Hippocampal formation (tissue), 2 donors: ENCODE results near the gene C1QL2.

ENCODE experiments used
- DNase-seq, 2 donors: peaks; one replicate each; lab custom pipeline; 2025; lab: John Stamatoyannopoulos, UW

Gene C1QL2

DNA sequence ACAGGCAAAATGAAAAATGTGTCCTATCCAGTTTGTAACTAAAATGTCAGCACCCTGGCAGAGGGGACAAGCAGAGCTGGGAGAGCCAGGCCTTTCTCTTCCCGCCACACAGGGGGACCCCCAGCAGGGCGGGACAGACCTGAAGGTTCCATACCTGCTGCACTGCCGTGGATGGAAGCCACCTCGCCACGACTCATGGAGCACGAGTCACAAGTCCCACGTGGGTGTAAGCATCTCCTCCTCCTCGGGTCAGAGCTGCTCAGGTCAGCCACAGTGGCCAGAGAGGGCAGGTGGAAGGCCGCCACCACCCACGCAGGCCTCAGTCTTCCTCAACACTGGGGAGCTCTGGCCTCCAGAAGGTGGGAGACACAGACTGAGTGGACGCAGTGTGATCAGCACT lies 21.0 kb downstream of the C1QL2 start:
- DNase-seq: no peak

DNA sequence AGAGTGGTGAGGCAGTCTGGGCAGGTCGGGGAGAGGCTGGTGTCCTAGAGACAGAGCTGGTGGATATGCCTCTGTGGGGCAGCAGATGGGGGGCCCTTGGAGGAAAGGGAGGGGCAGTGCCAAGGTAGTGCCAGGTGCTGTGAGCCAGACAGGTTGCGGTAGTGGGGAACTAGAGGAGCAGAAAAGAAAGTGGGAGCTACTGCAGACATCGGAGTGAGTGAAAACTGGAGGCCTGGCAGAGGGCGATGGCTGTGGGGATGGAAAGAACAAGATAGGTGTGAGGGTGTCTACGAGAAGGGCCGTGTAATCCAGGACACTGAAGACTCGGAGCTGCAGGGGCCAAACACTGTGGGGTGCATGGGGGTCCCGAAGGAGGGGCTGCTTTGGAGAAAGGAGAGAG lies 21.7 kb downstream of the C1QL2 start:
- no peak for DNase-seq

DNA sequence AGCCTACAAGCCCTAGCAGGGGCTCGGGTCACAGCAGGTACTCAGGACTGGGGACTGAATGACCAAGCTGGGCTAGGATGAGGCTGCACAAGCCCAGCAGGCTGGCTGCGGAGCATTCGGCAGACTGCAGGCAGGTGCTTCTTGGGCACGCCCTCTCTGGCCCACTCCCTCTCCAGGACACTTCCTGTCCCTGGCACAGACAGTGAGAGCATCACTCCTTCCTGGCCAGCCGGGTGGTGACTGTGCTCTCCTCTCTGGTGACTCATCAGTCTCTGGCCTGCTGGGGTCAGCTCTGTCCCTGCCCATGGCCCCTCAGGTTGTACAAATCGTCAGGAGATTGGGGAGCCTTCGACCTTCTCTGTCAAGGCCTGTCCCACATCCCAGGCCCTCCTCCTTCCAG lies 22.5 kb downstream of the C1QL2 start:
- no peak for DNase-seq

DNA sequence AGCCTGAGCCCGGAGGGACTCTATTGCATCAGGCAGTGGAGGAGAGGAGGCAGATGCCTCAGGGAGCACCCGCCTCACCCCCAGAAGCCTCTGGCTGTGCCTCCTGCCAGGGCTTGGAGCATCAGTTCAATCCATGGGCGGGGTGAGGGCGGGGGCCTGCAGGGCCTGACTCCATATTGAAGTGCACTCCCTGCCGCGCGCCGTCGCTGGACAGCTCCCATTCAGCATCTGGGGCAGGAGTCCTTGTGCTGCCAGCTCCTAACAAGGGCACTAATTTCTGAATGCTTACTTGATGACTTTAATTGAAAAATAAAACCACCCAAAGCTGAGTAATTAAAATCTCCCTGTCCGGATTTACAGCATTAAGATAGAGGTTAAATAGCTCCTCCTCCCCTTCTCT lies 23.8 kb downstream of the C1QL2 start:
- no peak for DNase-seq

DNA sequence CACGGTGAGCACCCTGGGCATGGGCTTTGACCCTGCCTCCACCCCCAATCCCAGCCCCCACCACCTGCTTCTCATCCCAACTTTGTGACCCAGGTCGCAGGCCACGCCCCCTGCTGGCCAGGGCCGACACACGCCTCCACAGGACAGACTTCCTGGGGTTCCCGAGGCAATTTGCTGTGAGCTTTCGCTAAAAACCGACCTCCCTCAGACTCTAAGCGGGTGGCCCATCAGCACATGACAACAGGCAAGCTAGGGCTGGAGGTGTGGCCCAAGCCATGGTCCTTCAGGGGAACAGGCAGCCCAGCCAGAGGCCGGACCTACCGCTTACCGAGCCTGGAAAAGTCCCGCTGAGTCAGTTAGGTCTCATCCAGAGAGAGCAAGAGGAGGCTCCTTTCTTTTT lies 31.9 kb downstream of the C1QL2 start:
- DNase-seq: no peak

DNA sequence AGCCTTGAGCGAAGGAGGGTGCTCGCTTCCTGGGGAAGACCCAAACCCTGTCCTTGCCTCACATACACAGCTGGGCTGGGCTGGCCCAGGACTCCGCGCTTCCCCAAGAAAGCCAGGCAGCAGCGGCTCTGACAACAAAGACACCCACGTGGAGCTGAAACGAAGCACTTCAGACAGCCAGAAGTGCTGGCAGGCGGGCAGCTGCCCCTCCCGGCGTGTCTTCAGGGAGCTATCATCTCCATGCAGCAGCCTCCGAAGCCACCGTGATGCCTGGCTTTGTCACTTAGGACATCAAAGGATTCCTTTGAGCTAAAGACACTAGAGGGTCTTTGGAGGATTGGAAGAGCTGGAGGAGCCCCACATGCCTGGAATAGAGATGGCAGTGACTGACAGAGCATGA lies 35.2 kb downstream of the C1QL2 start:
- DNase-seq: no peak

DNA sequence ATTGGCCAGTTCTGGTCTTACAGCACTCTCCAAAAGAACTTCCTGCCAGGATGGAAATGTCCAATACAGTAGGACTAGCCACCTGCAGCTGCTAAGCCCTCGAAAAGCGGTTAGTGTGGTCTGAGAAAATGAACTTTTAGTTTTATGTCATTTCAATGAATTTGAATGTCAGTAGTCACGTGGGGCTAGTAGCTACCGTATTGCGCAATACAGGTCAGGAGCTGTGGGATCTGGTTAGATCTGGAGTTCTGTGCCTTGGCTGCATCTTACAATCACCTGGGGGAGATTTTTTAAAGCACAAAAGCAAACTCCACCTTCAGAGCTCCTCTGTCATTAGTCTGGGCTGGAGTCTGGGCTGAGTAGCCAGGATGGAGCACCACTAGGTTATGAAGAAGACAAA lies 35.9 kb downstream of the C1QL2 start:
- no peak for DNase-seq

DNA sequence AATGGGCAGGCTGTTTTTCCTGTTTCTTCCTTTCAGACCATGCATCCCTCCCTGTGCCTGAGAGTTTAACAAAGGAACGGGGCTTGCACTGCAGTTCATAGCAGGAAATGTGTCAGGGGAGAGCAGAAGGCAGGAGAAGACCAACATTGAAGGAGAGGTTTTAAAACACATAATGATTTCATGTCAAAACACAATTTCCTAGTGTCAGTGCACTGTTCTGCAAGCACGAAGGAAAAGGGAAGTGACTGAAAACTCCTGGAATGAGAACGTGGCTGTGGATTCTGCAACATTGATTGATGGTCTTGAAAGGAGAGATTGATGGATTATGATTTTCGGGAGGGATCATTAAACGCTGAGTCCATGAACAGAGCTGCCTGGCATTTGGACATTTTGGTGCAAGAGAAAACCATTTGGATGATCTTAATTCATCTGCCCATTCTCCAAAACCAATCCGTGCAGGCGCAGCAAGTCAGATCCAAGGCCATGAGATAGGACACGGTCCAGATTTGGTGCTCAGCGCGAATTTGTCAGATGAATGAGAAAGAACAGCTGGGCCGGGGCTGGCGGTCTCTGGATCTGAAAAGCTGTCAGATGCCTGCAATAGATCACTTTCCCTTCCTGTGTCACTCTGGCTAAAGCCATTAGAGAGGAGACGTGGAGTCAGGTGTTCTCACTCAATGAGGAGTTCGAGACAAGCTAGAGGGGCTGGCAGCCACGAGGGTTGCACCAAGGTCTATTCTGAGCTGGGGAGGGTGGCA lies 38.4 kb downstream of the C1QL2 start:
- DNase-seq: no peak

DNA sequence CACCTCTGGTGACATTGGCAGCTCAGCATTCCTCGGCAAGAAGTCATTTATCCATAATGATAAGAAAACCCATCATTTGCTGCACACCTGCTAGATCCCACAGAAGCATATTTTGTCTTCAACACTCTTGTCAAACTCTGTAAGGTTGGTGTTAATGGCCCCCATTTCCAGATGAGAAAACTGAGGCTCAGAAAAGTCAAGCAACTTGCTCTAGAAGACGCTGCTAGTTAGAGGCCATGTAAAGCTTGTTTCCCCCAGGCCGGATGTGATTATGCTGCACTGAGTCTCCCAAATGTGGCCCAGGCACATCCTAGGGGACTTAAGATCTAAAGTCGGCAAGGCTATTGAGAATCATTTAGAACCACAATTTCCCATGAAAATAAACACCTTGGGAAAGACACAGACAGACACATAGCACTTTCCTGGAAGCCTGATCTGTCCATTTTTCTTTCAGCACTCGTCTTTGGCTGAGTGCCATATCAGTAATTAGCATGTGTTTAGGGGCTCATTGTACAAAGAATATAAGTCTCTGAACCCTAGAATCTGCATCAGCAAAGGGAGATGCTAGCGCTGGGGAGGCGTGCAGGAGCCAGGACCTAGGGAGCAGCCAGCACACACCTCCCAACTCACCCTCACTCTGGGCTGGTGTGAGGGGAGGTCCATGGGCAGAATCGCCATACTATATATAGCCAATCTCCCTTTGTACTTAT lies 39.3 kb downstream of the C1QL2 start:
- DNase-seq: no peak

DNA sequence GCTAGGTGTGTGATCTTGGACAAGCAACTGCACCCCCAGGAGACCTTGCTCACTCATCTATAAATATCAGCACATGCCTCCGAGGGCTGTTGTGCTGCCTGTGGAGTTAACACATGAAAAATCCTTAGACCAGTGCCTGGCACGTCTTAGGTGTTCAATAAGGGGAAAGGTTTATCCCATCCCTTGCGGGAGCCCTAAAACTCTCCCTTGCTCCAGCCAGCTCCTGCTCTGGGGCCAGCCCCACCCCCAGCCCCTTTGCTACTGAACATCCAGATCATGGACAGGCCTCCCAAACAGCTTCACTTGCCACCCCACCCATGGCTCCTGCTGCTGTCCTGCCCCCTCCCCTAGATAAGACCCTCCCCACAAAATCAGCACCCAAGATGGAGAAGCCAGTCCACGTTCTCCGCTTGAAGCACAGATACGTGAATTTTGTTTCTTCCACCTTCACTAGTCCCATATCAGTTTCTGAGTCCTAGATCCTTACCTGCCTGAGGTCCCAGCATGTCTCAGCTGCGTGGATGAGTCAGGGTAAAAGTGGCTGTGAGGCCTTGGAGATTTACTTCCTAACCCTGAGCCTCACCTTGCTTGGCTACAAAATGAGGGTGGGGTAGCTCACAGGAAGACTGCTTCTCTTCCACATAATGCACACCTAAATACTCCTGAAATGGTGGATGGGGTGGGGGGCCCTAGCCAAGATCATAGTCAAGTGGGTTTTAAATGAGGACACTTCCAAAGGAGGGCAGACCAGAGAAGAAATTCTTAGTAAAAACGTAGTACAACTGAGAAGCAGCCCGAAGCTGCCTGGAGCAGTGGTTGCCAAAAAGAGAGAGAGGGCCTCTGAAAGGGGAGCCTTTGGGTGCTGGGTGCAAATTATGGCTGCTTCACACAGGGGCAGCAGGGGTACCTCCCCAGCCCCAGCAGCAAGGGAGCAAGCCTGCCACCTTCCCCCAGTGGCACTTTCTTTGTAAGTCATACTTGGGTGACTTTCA lies 40.4 kb downstream of the C1QL2 start:
- DNase-seq: no peak

DNA sequence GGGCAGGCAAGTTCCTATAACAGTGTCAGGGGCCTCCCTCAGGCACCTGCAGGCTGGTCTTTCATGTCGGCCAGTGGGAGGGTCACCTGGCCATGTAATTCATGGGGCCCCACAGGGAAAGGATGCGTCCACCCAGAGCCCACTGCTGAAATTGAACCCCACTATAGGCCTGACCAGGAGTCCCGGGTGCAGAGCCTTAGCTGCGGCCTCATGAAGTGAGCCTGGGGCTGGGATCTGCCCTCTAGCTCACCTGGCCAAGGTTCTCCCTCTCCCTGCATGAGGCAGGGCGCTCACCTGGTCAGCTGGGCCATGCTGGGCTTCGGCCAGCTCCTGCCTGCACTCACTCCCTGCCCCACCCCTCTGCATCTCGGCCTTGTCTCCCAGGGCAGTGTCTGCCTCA lies 41.1 kb downstream of the C1QL2 start:
- no peak for DNase-seq

DNA sequence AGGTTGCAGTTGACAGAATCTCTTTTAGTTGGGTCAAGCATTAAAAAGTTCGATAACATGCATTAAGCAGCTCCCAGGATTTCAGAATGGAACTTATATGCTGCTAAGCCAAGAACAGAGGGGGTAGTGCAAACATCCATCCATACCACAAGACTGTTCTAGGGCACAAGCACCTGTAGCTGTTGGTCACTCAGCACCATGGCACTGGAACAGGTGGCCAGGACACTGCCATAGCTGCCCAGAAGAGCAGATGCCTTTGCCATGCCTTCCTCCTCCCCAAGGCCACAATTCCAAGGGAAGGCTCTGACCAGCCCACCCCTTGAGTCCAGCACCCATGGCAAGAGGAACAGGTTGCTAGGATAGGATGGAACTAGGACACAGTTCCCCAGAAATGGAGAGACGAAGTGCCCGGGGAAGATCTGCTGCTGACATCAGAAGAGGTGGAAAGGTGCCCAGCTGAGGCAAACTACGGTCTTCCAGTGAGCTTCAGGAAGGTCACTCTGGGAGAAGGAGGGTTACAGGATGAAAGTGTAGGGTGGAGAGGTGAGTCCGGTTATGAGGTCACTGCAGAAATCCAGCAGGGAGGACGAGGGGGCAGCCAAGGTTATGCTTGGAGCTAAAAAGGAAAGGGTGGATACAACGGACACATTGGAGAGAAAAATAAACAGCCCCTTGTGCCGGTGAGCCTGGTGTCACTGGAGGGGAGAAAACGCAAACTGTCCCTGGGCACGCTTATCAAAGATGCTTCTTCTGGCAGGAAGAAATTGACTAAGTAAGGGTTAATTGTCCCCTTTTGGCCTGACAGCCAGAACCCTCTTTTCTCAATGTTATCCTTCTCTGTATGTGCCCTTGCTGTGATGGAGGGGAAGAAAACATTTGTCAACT lies 41.9 kb downstream of the C1QL2 start:
- no peak for DNase-seq

DNA sequence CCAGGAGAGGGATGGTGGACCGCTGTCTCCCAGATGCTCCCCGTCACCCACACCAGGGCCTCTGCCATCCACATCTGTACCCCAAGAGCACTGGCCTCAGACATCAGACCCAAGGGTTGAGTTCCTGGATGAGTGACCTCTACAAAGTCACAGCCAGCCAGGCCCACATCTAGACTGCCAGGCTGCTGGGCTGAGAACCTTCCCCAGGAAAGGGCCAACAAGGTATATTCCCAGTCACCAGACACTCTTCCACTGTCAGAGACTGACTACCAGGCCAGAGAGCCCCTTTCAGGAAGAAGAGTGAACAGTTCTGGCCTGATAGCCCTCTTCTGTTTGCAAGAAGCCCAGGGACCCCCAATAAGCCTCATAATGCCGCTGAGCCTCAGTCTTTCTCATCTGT lies 44.3 kb downstream of the C1QL2 start:
- DNase-seq: no peak

DNA sequence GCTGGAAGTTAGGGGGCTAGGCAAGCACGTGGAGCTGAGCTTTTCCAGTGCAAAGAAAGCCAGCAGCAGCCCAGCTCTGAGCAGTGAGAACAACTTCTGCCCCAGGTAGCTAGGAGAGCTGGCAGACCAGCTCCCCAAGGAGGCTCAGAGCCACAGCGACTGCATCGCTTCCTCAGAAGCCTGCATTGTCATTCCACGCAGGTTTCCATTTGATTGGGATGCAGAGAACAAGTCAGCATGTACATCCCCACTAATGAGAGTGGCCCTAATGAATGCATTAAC lies 45.1 kb downstream of the C1QL2 start:
- no peak for DNase-seq

DNA sequence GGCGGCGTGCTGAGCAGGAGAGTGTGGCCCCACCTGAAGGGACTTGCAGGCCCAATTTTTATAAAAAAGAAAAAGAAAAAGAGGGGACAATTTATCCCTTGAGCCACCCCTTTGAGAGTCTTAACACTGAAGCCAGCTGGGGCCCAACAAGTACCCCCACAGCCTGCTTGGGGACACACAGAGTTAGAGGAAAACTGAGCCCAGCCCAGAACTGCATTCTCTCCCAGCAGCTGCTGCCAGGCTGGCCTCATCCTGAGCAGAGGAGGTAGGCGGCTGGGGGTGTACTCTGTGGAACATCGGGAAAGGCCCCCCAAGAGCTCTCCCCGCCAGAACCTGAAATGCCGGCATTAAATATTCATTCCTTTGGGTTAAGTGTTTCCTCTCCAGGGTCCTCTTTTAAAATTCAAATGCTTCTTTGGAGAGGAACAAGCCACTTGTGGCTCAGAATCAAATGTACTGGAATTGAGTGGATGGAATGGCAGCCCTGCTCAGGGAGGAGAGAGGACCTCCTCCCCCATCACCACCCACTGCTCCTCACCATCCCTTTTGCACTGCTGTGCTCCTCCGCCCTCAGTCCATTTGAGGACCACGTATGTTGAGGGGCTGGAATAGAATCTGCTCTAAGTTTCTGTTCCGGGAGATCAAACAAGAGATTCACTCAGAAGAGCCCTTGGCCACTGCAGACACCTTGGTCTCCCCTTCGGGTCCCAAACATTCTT lies 45.6 kb downstream of the C1QL2 start:
- no peak for DNase-seq

DNA sequence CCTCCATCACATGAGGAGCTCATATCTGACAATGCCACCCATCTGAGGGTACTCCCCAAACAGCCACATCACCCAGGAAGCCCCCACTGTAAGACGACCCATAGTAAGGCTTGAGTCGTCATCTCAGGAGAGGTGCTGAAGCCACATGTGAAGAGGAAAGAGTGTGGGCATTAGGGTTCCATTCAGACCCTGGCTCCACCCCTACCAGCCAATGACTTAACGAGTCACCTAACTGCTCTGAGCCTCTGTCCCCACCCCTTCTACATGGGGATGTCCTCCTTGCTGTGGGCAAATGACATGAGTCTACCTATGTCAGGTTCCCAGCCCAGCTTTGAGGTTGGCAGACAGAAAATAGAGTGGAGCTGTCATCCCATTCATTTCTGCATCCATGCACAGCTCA lies 46.3 kb downstream of the C1QL2 start:
- DNase-seq: no peak

DNA sequence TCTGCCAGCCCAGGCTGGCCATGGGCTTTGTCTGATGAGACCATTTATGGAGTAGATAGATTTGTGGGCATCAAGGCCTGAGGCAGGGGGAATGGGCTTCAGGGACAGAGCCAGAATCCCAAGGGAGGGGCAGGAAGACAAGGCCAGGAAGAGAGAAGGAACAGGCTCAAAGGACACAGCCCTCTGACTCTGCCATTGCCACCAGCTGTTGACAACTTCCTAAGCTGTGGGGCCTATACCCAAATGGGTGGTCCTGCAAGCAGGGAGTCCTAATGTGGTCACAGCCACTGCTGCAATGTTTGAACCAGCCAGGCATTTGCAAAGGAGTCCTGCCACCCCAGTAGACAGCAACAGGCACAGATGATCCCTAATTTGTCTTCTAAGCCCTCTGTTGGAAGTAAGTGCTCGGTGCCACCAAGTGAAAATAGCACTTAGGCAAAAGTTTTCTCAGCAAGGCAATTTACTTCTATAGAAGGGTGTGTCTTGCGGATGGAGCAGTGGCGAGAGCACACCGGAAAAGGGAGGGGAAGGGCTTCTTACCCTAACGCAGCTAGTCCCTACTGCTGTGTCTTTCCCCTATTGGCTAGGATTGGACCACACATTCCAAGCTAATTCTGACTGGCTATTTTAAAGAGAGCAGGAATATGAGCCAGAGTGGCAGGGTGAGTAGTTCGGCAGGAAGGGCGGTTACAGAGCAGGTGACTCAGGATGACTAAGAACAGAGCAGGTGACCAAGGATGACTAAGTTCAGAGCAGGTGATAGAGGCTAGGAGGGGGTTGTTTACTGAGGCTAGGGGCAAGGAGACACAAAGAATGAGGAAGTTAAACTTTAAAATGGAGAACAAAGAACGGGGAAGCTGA lies 47.2 kb downstream of the C1QL2 start:
- no peak for DNase-seq

DNA sequence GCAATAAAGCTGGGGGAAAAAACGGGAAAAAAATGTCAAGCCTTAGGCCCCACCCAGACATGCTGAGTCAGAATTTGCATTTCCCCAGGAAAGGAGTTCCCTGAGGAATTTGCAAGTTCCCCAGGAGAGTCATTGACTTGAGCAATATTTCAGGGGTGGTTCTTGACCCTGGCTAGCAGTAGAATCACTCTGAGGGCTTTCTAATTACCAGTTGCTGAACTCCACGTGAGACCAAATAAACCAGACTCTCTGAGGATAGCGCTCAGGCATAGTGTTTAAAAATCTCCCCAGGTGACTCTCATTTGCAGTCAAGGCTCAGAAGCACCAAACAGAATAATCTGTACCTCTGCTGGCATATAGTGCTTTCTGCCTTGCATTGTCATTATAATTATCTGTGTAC lies 48.7 kb downstream of the C1QL2 start:
- DNase-seq: no peak

DNA sequence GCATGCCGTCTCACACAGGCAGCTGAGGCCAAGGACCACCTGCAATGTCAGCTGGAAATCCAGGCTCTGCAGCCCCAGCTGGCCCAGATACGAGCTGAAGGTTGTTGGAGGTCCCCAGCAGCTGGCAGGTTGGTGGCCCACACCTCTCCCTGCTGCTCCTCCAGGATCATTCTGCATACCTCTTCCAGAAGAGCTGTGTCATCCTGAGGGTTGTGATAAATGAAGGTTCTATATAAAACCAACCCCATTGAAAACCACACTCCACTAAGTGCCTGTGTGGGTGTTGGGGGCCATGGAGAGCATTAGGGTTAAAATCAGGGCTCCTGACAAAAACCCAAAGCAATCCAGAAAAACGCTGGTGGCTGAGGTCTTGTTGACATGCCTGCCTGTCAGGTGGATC lies 50.4 kb downstream of the C1QL2 start:
- no peak for DNase-seq

DNA sequence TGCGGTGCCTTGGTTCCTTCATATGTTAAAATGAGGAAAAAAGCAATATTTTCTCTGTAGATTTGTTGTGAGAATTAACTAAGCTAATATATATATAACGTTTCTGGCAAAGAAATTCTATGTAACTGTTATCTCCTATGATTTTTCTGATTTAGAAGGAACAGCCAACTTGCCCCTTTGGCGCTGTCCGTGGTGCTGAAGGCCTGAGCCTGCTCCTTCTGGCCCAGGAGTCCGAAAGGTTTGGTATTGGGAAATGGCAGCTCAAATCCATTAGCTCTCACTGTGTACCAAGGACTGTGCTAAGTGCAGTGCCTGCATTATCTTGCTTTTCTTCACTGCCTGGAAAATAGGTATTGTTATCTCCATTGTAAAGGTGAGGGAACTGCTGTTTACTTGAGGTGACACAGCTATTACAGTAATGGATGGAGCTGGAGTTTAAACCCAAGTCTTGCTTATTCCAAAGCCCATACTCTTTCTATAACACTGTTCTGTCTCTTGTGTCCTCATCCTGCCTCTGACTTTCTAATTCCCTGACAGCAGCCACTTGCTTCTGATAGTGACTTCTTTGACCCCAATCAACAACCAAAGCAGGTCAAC lies 52.2 kb downstream of the C1QL2 start:
- DNase-seq: no peak
